NOMO-1 treated with DMSO at 0.1 percent for 48 hours (cell line): ENCODE data around the gene RBM12.

Experiments
- DNase-seq: peaks from one replicate; lab custom pipeline; 2025; ENCODE audit not compliant: unreplicated experiment; lab: John Stamatoyannopoulos, UW

RBM12 gene

DNA sequence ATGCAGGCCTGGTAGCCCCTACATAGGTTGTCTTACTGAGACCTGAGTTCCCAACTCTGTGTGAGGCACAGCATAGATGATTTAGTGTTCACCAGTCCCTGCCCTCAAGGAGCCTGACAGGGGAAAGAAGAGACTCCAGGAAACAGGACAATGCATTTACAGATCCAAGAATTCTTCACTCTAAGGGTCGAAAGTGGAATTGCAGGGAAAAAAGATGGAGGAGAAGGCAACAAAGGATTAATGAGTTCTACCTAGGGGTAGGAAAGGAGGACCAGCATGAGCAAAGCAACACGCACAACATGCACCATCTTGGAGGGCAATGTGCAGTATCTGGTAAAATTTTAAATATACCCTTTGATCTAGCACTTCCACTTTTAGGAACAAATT lies 43.1 kb downstream of the RBM12 start:
- no peak for DNase-seq

GRCh38 chr20:35620818-35621559 lies 43.7 kb downstream of the RBM12 start:
- DNase-seq = no peak

- DNase-seq = peak; percentile 23
Observed at GRCh38 chr20:35619196-35620095, 45.3 kb downstream of the RBM12 start.

- DNase-seq = no peak
Observed at GRCh38 chr20:35618263-35619131, 46.2 kb downstream of the RBM12 start.

DNA sequence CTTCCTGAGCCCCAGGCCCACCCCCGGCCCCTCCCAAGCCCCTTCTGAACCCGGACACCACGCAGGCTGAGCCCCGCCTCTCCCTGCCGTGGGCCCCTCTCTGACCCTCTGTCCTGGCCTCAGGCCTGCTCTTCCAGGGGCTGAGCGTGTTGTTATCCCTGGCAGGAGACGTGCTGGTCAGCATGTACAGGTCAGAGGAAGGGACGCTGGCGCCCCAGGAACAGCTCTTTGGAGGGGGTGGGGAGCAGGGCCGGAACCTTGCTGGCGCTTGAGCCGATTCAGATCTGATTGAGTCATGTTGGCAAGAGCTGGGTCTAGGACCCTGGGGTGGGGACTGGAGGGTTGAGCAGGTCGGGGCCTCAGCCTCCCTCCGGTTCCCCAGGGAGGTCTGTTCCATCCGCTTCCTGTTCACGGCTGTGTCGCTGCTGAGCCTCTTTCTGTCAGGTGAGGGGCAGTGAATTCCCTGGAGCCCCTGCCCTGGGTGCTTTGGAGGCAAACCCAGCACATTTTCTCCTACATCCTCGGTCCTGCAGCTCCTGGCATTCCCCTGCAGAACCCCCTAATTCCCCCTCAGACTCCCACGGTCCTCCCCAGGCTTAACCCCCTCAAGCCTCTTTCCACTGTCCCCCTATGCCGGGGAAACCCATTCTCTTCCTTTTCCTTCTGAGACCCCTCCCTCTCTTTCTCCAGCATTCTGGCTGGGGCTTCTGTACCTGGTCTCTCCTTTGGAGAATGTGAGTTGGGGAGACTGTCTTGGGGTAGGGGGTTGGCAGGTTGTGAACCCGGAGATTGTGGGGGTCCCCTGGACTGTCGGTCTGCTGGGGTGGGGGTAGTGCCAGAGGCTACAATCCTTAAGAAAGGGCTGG lies 47.1 kb downstream of the RBM12 start:
- DNase-seq = no peak

GRCh38 chr20:35616465-35617396 lies 48.0 kb downstream of the RBM12 start:
- DNase-seq = peak; percentile 29

- DNase-seq = peak; percentile 99
Observed at GRCh38 chr20:35615667-35616464, 48.8 kb downstream of the RBM12 start, which contains the start of gene SPAG4. TSS of gene SPAG4 (plus strand) at chr20:35615829. CDS start at chr20:35616004, 175 bp downstream.

GRCh38 chr20:35611482-35611881 lies 53.2 kb downstream of the RBM12 start:
- DNase-seq = no peak

DNA sequence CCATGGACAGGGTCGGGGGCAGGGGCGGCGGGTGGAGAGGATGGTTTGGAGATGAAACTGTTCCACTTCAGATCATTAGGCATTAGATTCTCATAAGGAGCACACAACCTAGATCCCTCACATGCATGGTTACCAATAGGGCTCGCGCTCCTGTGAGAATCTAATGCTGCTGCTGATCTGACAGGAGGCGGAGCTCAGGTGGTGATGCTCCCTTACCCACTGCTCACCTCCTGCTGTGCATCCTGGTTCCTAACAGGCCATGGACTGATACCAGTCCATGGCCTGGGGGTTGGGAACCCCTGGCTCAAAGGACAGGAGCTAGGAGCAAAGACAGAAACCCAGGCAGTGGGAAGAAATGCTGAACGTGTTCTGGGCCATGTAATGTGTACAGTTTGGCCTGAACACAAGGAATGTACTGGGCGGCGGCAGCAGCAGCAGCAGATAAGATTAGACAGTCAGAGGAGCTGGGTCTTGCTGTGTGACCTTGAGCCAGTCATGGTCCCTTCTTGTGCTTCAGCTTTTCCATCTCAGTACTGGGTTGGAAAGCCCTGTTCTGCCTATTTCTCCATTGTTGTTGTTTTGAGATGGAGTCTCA lies 53.8 kb downstream of the RBM12 start:
- no peak for DNase-seq

- no peak for DNase-seq
Observed at GRCh38 chr20:35607003-35607735, 57.5 kb downstream of the RBM12 start.

- DNase-seq = no peak
Observed at GRCh38 chr20:35606127-35606526, 58.6 kb downstream of the RBM12 start.

- DNase-seq = no peak
Observed at GRCh38 chr20:35604449-35604747, 60.3 kb downstream of the RBM12 start.

DNA sequence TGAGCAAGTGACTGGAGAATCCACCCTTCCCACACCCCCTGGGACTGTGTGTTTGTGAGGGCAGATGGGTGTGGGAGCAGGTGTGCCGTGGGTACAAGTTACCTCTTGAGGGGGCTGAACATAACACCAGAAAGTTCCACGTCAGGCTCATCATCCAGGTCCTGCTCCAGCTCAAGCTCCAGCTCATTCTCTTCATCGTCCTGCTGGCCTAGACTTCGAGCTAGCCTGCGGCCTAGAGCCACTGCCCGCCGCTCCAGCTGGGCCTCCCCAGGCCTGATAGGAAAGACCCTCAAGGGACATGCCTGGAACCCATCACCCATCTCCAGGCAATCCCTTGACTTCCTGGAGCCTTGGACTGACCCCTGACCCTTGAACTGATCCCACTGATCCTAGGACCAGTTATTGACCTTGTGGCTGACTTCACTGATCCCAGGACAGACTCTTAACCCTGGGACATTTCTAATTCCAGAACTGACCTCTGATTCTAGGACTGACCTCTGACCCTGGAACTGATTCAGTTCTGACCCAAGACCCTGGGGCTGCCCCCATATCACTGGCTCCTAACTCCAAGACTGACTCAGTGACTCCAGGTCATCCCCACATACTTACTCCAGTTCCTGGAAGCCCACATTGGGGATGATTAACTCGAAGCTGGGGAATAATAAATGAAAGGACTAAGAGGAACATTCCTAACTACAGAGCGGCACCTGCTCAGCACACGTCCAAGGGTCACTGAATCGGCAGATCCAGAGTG lies 60.8 kb downstream of the RBM12 start:
- no peak for DNase-seq

DNA sequence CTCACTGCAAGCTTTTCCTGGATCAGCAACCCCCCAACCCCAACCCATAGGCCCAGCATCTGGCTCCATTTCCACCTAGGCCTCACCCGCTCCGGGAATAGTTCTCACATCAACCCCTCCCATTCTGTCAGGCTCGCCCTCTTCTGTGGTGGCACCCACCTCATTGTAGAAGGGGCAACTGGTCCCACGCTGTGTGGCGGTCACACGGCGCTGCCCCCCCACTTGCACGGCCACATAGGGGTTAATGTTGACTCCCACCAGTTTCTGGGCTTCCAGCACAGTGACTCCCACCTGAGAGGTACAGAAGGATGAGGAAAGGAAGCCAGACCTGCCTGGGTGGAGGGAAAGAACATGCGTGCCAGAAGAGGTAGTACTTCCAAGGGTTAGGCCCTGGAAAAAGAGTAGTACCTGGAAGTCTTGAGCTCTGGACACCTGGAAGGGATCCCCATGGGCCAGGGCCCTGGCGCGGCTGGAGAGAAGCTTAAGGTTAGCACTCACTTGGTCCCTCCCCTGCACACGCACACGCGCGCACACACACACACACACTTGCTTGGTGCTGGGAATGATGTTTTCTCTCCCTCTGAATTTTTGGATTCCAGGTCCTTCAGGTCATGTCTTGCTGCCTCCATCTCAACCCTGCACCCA lies 61.7 kb downstream of the RBM12 start:
- DNase-seq = no peak

DNA sequence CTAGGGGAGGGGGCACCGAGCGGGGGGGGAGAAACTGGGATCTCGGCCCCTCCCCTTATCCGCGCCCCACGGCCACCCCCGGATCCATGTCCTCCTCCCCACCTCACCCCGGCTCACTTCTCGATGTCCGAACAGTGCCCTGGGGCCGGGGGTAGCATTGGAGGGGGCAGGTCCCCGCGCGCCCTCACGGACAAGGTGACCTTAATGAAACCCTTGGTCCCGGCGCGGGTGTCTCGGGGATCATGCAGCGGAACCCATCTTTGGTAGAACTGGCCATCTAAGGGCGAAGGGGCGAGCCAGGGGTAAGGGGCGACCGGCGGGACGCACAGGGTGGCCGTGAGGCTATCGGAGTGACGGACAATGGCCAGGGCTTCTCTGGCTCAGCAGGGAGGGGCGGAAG lies 62.7 kb downstream of the RBM12 start:
- DNase-seq = no peak
